Activated CD8-positive, alpha-beta T cell treated with anti-CD3 and anti-CD28 coated beads, Interleukin-2, amount 10 ng/mL, durations not matched to agents 7 days and 5 days (primary cell): ENCODE results near the gene ABCC2. TPM values are rescaled to one million over a fixed set of nuclear protein-coding genes. Genes with fewer than 3 reads are reported as not detected.

ENCODE experiments used
- ATAC-seq: fragments of 150-1000 bp; cut with Tn5 transposase; one replicate; pipeline ENCODE4 v1.10.0; 2021; ENCODE audit warnings: moderate library complexity
- CTCF ChIA-PET: fragments of 350-600 bp; sonication (Branson Sonifier 250); formaldehyde crosslinking; loops from one replicate; lab custom pipeline; 2021; ENCODE audit warnings: antibody characterized with exemption; lab: Charles Lee
- POLR2A ChIA-PET: fragments of 350-600 bp; sonication (Branson Sonifier 250); formaldehyde crosslinking; loops from one replicate; lab custom pipeline; 2021; ENCODE audit warnings: antibody characterized with exemption; lab: Charles Lee
- DNase-seq: peaks from one replicate; pipeline ENCODE4 v3.0.0-alpha.2; 2020
- H3K27ac Mint-ChIP-seq: one replicate; pipeline ENCODE4 v1.8.0; 2021; ENCODE audit warnings: mild to moderate bottlenecking, mixed read lengths
- H3K27me3 Mint-ChIP-seq: one replicate; pipeline ENCODE4 v1.8.0; 2021; ENCODE audit warnings: low read depth, mixed read lengths
- H3K36me3 Mint-ChIP-seq: one replicate; pipeline ENCODE4 v1.8.0; 2021; ENCODE audit warnings: low read depth, mixed read lengths
- H3K4me1 Mint-ChIP-seq: one replicate; pipeline ENCODE4 v1.8.0; 2021; ENCODE audit warnings: low read depth, mixed read lengths
- H3K4me3 Mint-ChIP-seq: one replicate; pipeline ENCODE4 v1.8.0; 2021; ENCODE audit warnings: mild to moderate bottlenecking, mixed read lengths
- H3K9me3 Mint-ChIP-seq: one replicate; pipeline ENCODE4 v1.8.0; 2022; ENCODE audit warnings: mixed read lengths; ENCODE audit not compliant: insufficient read depth
- total RNA-seq, 2 experiments: library from RNA; stranded (reverse); gene quantifications; one replicate each; pipeline ENCODE4 v1.2.3, GENCODE V29; 2021

Gene ABCC2
- total RNA-seq, 2 experiments from 2014 or later: 0.76 to 0.97 TPM

GRCh38 chr10:99845837-99846382, 63.5 kb downstream of the ABCC2 start:
- Mint-ChIP-seq H3K27me3 (no peaks in the 10 kb centered on the region), H3K4me3 (peak overlapping the region; percentile 43), H3K9me3 (no peaks in the 10 kb centered on the region), H3K36me3 (no peaks in the 10 kb centered on the region), H3K27ac (no peak overlapping the region), H3K4me1 (peaks cover 12% of the 10 kb centered on the region)
- DNase-seq (peak; percentile 84), ATAC-seq (peak; percentile 91)
- ChIA-PET POLR2A (no interaction called here), CTCF (interaction anchor here (0.6 to 11.8 kb wide), 75 partner anchors 8 to 663 kb away, joined by 3 to 226 read pairs (median 4); partner anchors contain the start of genes COX15, CUTC and DNMBP)

- Mint-ChIP-seq H3K27me3 (no peaks in the 10 kb centered on the region), H3K27ac (no peak overlapping the region), H3K36me3 (no peaks in the 10 kb centered on the region), H3K4me3 (no peak overlapping the region), H3K4me1 (peaks cover 9% of the 10 kb centered on the region), H3K9me3 (no peaks in the 10 kb centered on the region)
- ChIA-PET CTCF (interaction anchor here (5.5 to 11.8 kb wide), 2 partner anchors 161 to 197 kb away, joined by 67 to 226 read pairs; partner anchors contain the start of gene DNMBP), POLR2A (no interaction called here)
- ATAC-seq: no peak
- DNase-seq: no peak
These were observed 66.6 kb downstream of the ABCC2 start for GRCh38 chr10:99849057-99849456.

- no peak overlapping the region for H3K27ac Mint-ChIP-seq
- no peak overlapping the region for H3K4me3 Mint-ChIP-seq
- no peaks in the 10 kb centered on the region for H3K36me3 Mint-ChIP-seq
- no peaks in the 10 kb centered on the region for H3K9me3 Mint-ChIP-seq
- CTCF ChIA-PET: interaction anchor here (11.8 kb wide), 1 partner anchor 197 kb away, joined by 226 read pairs; no protein-coding TSS in a partner anchor
- peaks cover 9% of the 10 kb centered on the region for H3K4me1 Mint-ChIP-seq
- no peak for DNase-seq
- POLR2A ChIA-PET: no interaction called here
- no peaks in the 10 kb centered on the region for H3K27me3 Mint-ChIP-seq
- no peak for ATAC-seq
These were observed 67.1 kb downstream of the ABCC2 start for GRCh38 chr10:99849536-99849935.

- CTCF ChIA-PET: interaction anchor here (11.8 kb wide), 1 partner anchor 196 kb away, joined by 226 read pairs; no protein-coding TSS in a partner anchor
- ATAC-seq: no peak
These were observed 67.8 kb downstream of the ABCC2 start for GRCh38 chr10:99850021-99850766.

GRCh38 chr10:99850767-99851340, 68.4 kb downstream of the ABCC2 start:
- ATAC-seq (no peak), DNase-seq (no peak)
- Mint-ChIP-seq H3K9me3 (no peaks in the 10 kb centered on the region), H3K4me3 (no peak overlapping the region), H3K4me1 (peaks cover 5% of the 10 kb centered on the region), H3K36me3 (no peaks in the 10 kb centered on the region), H3K27ac (no peak overlapping the region), H3K27me3 (no peaks in the 10 kb centered on the region)
- ChIA-PET CTCF (interaction anchor here (1.0 to 11.8 kb wide), 2 partner anchors 159 to 195 kb away, joined by 4 to 226 read pairs; partner anchors contain the start of gene DNMBP), POLR2A (no interaction called here)

More at GRCh38 chr10:99850021-99850766, 67.8 kb downstream of the ABCC2 start:
- Mint-ChIP-seq H3K9me3 (no peaks in the 10 kb centered on the region), H3K36me3 (no peaks in the 10 kb centered on the region), H3K27me3 (no peaks in the 10 kb centered on the region), H3K4me3 (no peak overlapping the region), H3K4me1 (peaks cover 9% of the 10 kb centered on the region), H3K27ac (no peak overlapping the region)
- no peak for DNase-seq
- POLR2A ChIA-PET: no interaction called here

- no peak overlapping the region for H3K4me3 Mint-ChIP-seq
- ChIA-PET POLR2A (no interaction called here), CTCF (interaction anchor here (1.0 to 11.8 kb wide), 2 partner anchors 158 to 194 kb away, joined by 4 to 226 read pairs; partner anchors contain the start of gene DNMBP)
- DNase-seq: no peak
- no peaks in the 10 kb centered on the region for H3K36me3 Mint-ChIP-seq
- no peaks in the 10 kb centered on the region for H3K4me1 Mint-ChIP-seq
- no peaks in the 10 kb centered on the region for H3K27me3 Mint-ChIP-seq
- H3K9me3 Mint-ChIP-seq: no peaks in the 10 kb centered on the region
- H3K27ac Mint-ChIP-seq: no peak overlapping the region
- no peak for ATAC-seq
These were observed 69.4 kb downstream of the ABCC2 start for GRCh38 chr10:99851825-99852224.

GRCh38 chr10:99852481-99853213, 70.2 kb downstream of the ABCC2 start:
- H3K36me3 Mint-ChIP-seq: no peaks in the 10 kb centered on the region
- no peaks in the 10 kb centered on the region for H3K4me1 Mint-ChIP-seq
- ChIA-PET CTCF (interaction anchor here (0.6 to 11.8 kb wide), 3 partner anchors 157 to 229 kb away, joined by 3 to 226 read pairs (median 5); partner anchors contain the start of genes CPN1 and DNMBP), POLR2A (no interaction called here)
- no peaks in the 10 kb centered on the region for H3K27me3 Mint-ChIP-seq
- H3K9me3 Mint-ChIP-seq: no peaks in the 10 kb centered on the region
- ATAC-seq: no peak
- no peak overlapping the region for H3K4me3 Mint-ChIP-seq
- DNase-seq: no peak
- no peak overlapping the region for H3K27ac Mint-ChIP-seq

- Mint-ChIP-seq H3K9me3 (no peaks in the 10 kb centered on the region), H3K4me1 (no peaks in the 10 kb centered on the region), H3K36me3 (no peaks in the 10 kb centered on the region), H3K4me3 (no peak overlapping the region), H3K27ac (no peak overlapping the region), H3K27me3 (no peaks in the 10 kb centered on the region)
- no peak for ATAC-seq
- POLR2A ChIA-PET: no interaction called here
- no peak for DNase-seq
- CTCF ChIA-PET: interaction anchor here (1.0 to 11.8 kb wide), 4 partner anchors 8 to 192 kb away, joined by 3 to 226 read pairs (median 6); partner anchors contain the start of gene DNMBP
These were observed 71.2 kb downstream of the ABCC2 start for GRCh38 chr10:99853655-99854054.

- Mint-ChIP-seq H3K4me1 (no peaks in the 10 kb centered on the region), H3K9me3 (no peaks in the 10 kb centered on the region), H3K27me3 (peaks cover 7% of the 10 kb centered on the region), H3K36me3 (no peaks in the 10 kb centered on the region), H3K27ac (no peak overlapping the region), H3K4me3 (no peak overlapping the region)
- ChIA-PET CTCF (interaction anchor here (2.4 to 11.8 kb wide), 3 partner anchors 9 to 191 kb away, joined by 10 to 226 read pairs (median 24); partner anchors contain the start of gene DNMBP), POLR2A (no interaction called here)
- no peak for ATAC-seq
- DNase-seq: no peak
These were observed 72.4 kb downstream of the ABCC2 start for GRCh38 chr10:99854860-99855259.

- ChIA-PET CTCF (interaction anchor here (1.5 to 3.1 kb wide), 4 partner anchors 10 to 192 kb away, joined by 3 to 24 read pairs (median 8); partner anchors contain the start of gene DNMBP), POLR2A (no interaction called here)
- no peak for ATAC-seq
- Mint-ChIP-seq H3K27me3 (peaks cover 10% of the 10 kb centered on the region), H3K36me3 (no peaks in the 10 kb centered on the region), H3K27ac (no peak overlapping the region), H3K4me3 (no peak overlapping the region), H3K9me3 (no peaks in the 10 kb centered on the region), H3K4me1 (no peaks in the 10 kb centered on the region)
- no peak for DNase-seq
These were observed 73.1 kb downstream of the ABCC2 start for GRCh38 chr10:99855479-99856071.

GRCh38 chr10:99858849-99859248, 76.4 kb downstream of the ABCC2 start:
- H3K36me3 Mint-ChIP-seq: no peaks in the 10 kb centered on the region
- peaks cover 21% of the 10 kb centered on the region for H3K27me3 Mint-ChIP-seq
- no peak for DNase-seq
- POLR2A ChIA-PET: no interaction called here
- no peak for ATAC-seq
- CTCF ChIA-PET: interaction anchor here (1.7 to 2.9 kb wide), 3 partner anchors 13 to 187 kb away, joined by 8 to 25 read pairs (median 19); partner anchors contain the start of gene DNMBP
- H3K4me1 Mint-ChIP-seq: no peaks in the 10 kb centered on the region
- H3K4me3 Mint-ChIP-seq: no peak overlapping the region
- H3K9me3 Mint-ChIP-seq: no peaks in the 10 kb centered on the region
- no peak overlapping the region for H3K27ac Mint-ChIP-seq
